GM23248 (cell line): ENCODE measurements around the gene KCNG2.

Experiments used
- EZH2 ChIP-seq: fragments of 200-600 bp; sonication (generic); IDR thresholded peaks from 2 replicates; pipeline ENCODE4 v1.6.1; 2018; ENCODE audit warnings: antibody characterized with exemption, mild to moderate bottlenecking; ENCODE audit not compliant: insufficient read depth, poor library complexity, severe bottlenecking
- EZH2phosphoT487 ChIP-seq: fragments of 200-600 bp; sonication (generic); IDR thresholded peaks from 2 replicates; pipeline ENCODE4 v1.6.1; 2018; ENCODE audit warnings: antibody characterized with exemption, moderate library complexity, mild to moderate bottlenecking, low read depth; ENCODE audit not compliant: insufficient read depth

DNA sequence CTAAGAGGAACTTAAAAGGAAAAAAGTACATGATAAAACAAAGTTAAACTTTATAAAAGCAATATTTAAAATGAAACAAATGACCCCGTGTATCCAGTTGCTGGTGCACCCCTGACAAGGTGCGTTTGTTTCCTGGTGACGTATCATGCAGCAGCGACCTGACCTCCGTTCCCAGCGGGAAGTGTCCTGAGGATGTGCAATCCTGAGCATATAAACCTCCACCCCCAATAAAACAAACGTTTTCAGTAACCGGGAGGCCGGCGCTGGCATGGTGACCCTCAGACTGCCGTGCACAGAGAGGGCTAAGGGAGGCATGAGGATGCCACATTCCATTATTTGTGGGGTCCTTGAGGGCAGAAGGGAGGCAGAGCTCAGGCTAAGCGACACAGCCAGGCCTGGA is 138.9 kb downstream of the KCNG2 start:
- TF ChIP-seq EZH2: no peak
- TF ChIP-seq EZH2phosphoT487: no peak
